ENCODE data around the gene SLC16A9. TPM values are rescaled to one million over a fixed set of nuclear protein-coding genes. Genes with fewer than 3 reads are reported as not detected.

The SLC16A9 gene
- total RNA-seq, 1 experiment from 2014 or later: 0.80 TPM

Other genes with a start within 250 kb of the SLC16A9 start
- gene MRLN, start 43.6 kb upstream of the SLC16A9 start, total RNA-seq (2014; rRNA removed): not detected in 2 replicates
- 17.2 and 23.0 TPM in 2 replicates for gene CCDC6, start 196.7 kb upstream of the SLC16A9 start, total RNA-seq (2014; rRNA removed)